ENCODE results near the gene VAV3.

GRCh38 chr1:107830075-107830474, 134.9 kb downstream of the VAV3 start:
- TF ChIP-seq CTCF (IDR thresholded peaks at IDR 0.05) = no peak
- no peak for TF ChIP-seq POLR2A (IDR thresholded peaks at IDR 0.05; ENCODE audit: low read depth)
- no peak for TF ChIP-seq POLR2AphosphoS5 (IDR thresholded peaks at IDR 0.05)
